Activated T-helper 2 cell treated with anti-CD3 and anti-CD28 coated beads, Interferon-gamma antibody, Interleukin-2, Interleukin-4, amounts not matched to agents 10 μg/mL and 5 μg/mL and 100 μg/mL, durations not matched to agents 14 hours and 24 hours and 36 hours (primary cell): Measurements from ENCODE around the gene CARD19. TPM values are rescaled to one million over a fixed set of nuclear protein-coding genes. Genes with fewer than 3 reads are reported as not detected.
"Not testable (repeated sequence)": the region's sequence is repeated elsewhere in the genome, so short reads cannot be mapped to it uniquely, and the experiment has no call there.

Experiments
- DNase-seq: peaks from one replicate; pipeline ENCODE4 v3.0.0; 2021; ENCODE audit warnings: low spot score
- H3K27ac Mint-ChIP-seq: one replicate; pipeline ENCODE4 v1.8.0; 2021; ENCODE audit warnings: mixed read lengths
- H3K27me3 Mint-ChIP-seq: one replicate; pipeline ENCODE4 v1.8.0; 2021; ENCODE audit warnings: low read depth, mixed read lengths
- H3K36me3 Mint-ChIP-seq: one replicate; pipeline ENCODE4 v1.8.0; 2021; ENCODE audit warnings: low read depth, mixed read lengths
- H3K4me1 Mint-ChIP-seq: one replicate; pipeline ENCODE4 v1.8.0; 2021; ENCODE audit warnings: low read depth, mixed read lengths
- H3K4me3 Mint-ChIP-seq: one replicate; pipeline ENCODE4 v1.8.0; 2021; ENCODE audit warnings: low read depth, mild to moderate bottlenecking, moderate library complexity, mixed read lengths
- H3K9me3 Mint-ChIP-seq: one replicate; pipeline ENCODE4 v1.8.0; 2021; ENCODE audit warnings: mixed read lengths
- intact Hi-C: fragments of 100-400 bp; cut with micrococcal nuclease; formaldehyde crosslinking; loops from one replicate; pipeline ENCODE4 v1.15.1; 2023
- total RNA-seq: library from RNA; stranded (reverse); gene quantifications from 2 replicates; pipeline ENCODE4 v1.2.3, GENCODE V29; 2022

The CARD19 gene
- total RNA-seq, 1 donor from 2014 or later: 52.6 TPM

- Mint-ChIP-seq H3K27ac (peak overlapping the region; percentile 82), H3K36me3 (peaks cover 29% of the 10 kb centered on the region), H3K27me3 (no peaks in the 10 kb centered on the region), H3K4me1 (peaks cover 30% of the 10 kb centered on the region), H3K9me3 (peaks cover 28% of the 10 kb centered on the region), H3K4me3 (no peak overlapping the region)
- DNase-seq: peak; percentile 34
- intact Hi-C loops: no loop called here
These were observed 48.0 kb downstream of the CARD19 start for GRCh38 chr9:93143830-93144530.

- peak overlapping the region; percentile 88 for H3K27ac Mint-ChIP-seq
- not testable (repeated sequence) for DNase-seq, H3K27me3 Mint-ChIP-seq
- H3K36me3 Mint-ChIP-seq: peaks cover 31% of the 10 kb centered on the region
- intact Hi-C loops: loop anchor here (1.0 kb wide), 1 partner anchor 12 kb away; the partner anchor contains the start of gene NINJ1
- H3K9me3 Mint-ChIP-seq: peaks cover 33% of the 10 kb centered on the region
- peak overlapping the region; percentile 34 for H3K4me3 Mint-ChIP-seq
- peaks cover 47% of the 10 kb centered on the region for H3K4me1 Mint-ChIP-seq
These were observed 50.7 kb downstream of the CARD19 start for GRCh38 chr9:93146696-93147095.

GRCh38 chr9:93147632-93148031, 51.6 kb downstream of the CARD19 start:
- H3K4me1 Mint-ChIP-seq: peaks cover 49% of the 10 kb centered on the region
- peaks cover 31% of the 10 kb centered on the region for H3K36me3 Mint-ChIP-seq
- DNase-seq: no peak
- intact Hi-C loops: no loop called here
- no peak overlapping the region for H3K4me3 Mint-ChIP-seq
- H3K27me3 Mint-ChIP-seq: no peaks in the 10 kb centered on the region
- peak overlapping the region; percentile 42 for H3K27ac Mint-ChIP-seq
- H3K9me3 Mint-ChIP-seq: peaks cover 33% of the 10 kb centered on the region

GRCh38 chr9:93148721-93149120, 52.7 kb downstream of the CARD19 start:
- Mint-ChIP-seq H3K27me3 (no peaks in the 10 kb centered on the region), H3K9me3 (peaks cover 33% of the 10 kb centered on the region), H3K27ac (peak overlapping the region; percentile 77), H3K4me3 (peak overlapping the region; percentile 24), H3K4me1 (peaks cover 49% of the 10 kb centered on the region), H3K36me3 (peaks cover 31% of the 10 kb centered on the region)
- no peak for DNase-seq
- intact Hi-C loops: no loop called here

GRCh38 chr9:93149361-93149760, 53.3 kb downstream of the CARD19 start:
- H3K4me3 Mint-ChIP-seq: no peak overlapping the region
- peaks cover 33% of the 10 kb centered on the region for H3K9me3 Mint-ChIP-seq
- H3K36me3 Mint-ChIP-seq: peaks cover 28% of the 10 kb centered on the region
- intact Hi-C loops: no loop called here
- no peak for DNase-seq
- H3K27ac Mint-ChIP-seq: peak overlapping the region; percentile 77
- H3K4me1 Mint-ChIP-seq: peaks cover 46% of the 10 kb centered on the region
- no peaks in the 10 kb centered on the region for H3K27me3 Mint-ChIP-seq

GRCh38 chr9:93151097-93151784, 55.2 kb downstream of the CARD19 start:
- peaks cover 23% of the 10 kb centered on the region for H3K36me3 Mint-ChIP-seq
- DNase-seq: no peak
- H3K4me1 Mint-ChIP-seq: peaks cover 49% of the 10 kb centered on the region
- no peak overlapping the region for H3K27ac Mint-ChIP-seq
- intact Hi-C loops: loop anchor here (10.0 kb wide), 2 partner anchors 414 to 814 kb away; no protein-coding TSS in a partner anchor
- no peak overlapping the region for H3K4me3 Mint-ChIP-seq
- peaks cover 28% of the 10 kb centered on the region for H3K9me3 Mint-ChIP-seq
- H3K27me3 Mint-ChIP-seq: no peaks in the 10 kb centered on the region

GRCh38 chr9:93154293-93154903, 58.4 kb downstream of the CARD19 start:
- peaks cover 36% of the 10 kb centered on the region for H3K4me1 Mint-ChIP-seq
- DNase-seq: peak; percentile 24
- H3K27ac Mint-ChIP-seq: peak overlapping the region; percentile 22
- peaks cover 1% of the 10 kb centered on the region for H3K9me3 Mint-ChIP-seq
- no peaks in the 10 kb centered on the region for H3K27me3 Mint-ChIP-seq
- H3K36me3 Mint-ChIP-seq: no peaks in the 10 kb centered on the region
- intact Hi-C loops: loop anchor here (2.0 to 10.0 kb wide), 3 partner anchors 46 to 810 kb away; no protein-coding TSS in a partner anchor
- H3K4me3 Mint-ChIP-seq: no peak overlapping the region

GRCh38 chr9:93155716-93156474, 59.9 kb downstream of the CARD19 start:
- Mint-ChIP-seq H3K9me3 (no peaks in the 10 kb centered on the region), H3K36me3 (no peaks in the 10 kb centered on the region), H3K4me1 (peaks cover 27% of the 10 kb centered on the region), H3K27ac (peak overlapping the region; percentile 82), H3K4me3 (no peak overlapping the region), H3K27me3 (no peaks in the 10 kb centered on the region)
- DNase-seq: no peak
- intact Hi-C loops: loop anchor here (1.0 to 10.0 kb wide), 6 partner anchors 22 to 809 kb away; partner anchors contain the start of genes FAM120A, FAM120AOS and NINJ1

GRCh38 chr9:93156475-93157008, 60.5 kb downstream of the CARD19 start:
- Mint-ChIP-seq H3K4me1 (peaks cover 27% of the 10 kb centered on the region), H3K27me3 (no peaks in the 10 kb centered on the region), H3K9me3 (no peaks in the 10 kb centered on the region), H3K36me3 (no peaks in the 10 kb centered on the region), H3K4me3 (no peak overlapping the region), H3K27ac (peak overlapping the region; percentile 82)
- DNase-seq: peak; percentile 46
- intact Hi-C loops: loop anchor here (1.0 to 10.0 kb wide), 5 partner anchors 22 to 808 kb away; partner anchors contain the start of genes FAM120A, FAM120AOS and NINJ1

- intact Hi-C loops: loop anchor here (2.0 to 10.0 kb wide), 4 partner anchors 143 to 805 kb away; partner anchors contain the start of genes FAM120A and FAM120AOS
- no peaks in the 10 kb centered on the region for H3K27me3 Mint-ChIP-seq
- peak; percentile 60 for DNase-seq
- H3K4me1 Mint-ChIP-seq: peaks cover 22% of the 10 kb centered on the region
- H3K9me3 Mint-ChIP-seq: no peaks in the 10 kb centered on the region
- no peaks in the 10 kb centered on the region for H3K36me3 Mint-ChIP-seq
- H3K27ac Mint-ChIP-seq: peak overlapping the region; percentile 53
- no peak overlapping the region for H3K4me3 Mint-ChIP-seq
These were observed 63.8 kb downstream of the CARD19 start for GRCh38 chr9:93159601-93160471.

GRCh38 chr9:93161786-93162562, 66.0 kb downstream of the CARD19 start:
- Mint-ChIP-seq H3K36me3 (no peaks in the 10 kb centered on the region), H3K27ac (no peak overlapping the region), H3K27me3 (no peaks in the 10 kb centered on the region), H3K9me3 (no peaks in the 10 kb centered on the region), H3K4me3 (no peak overlapping the region), H3K4me1 (peaks cover 6% of the 10 kb centered on the region)
- intact Hi-C loops: loop anchor here (2.0 kb wide), 1 partner anchor 141 kb away; no protein-coding TSS in a partner anchor
- no peak for DNase-seq
